Measurements from ENCODE around the gene TIFAB. TPM values are rescaled to one million over a fixed set of nuclear protein-coding genes. Genes with fewer than 3 reads are reported as not detected.

Gene TIFAB
- total and polyA plus RNA-seq, 4 experiments from 2014 or later: 0.19 TPM; not detected in 3

DNA sequence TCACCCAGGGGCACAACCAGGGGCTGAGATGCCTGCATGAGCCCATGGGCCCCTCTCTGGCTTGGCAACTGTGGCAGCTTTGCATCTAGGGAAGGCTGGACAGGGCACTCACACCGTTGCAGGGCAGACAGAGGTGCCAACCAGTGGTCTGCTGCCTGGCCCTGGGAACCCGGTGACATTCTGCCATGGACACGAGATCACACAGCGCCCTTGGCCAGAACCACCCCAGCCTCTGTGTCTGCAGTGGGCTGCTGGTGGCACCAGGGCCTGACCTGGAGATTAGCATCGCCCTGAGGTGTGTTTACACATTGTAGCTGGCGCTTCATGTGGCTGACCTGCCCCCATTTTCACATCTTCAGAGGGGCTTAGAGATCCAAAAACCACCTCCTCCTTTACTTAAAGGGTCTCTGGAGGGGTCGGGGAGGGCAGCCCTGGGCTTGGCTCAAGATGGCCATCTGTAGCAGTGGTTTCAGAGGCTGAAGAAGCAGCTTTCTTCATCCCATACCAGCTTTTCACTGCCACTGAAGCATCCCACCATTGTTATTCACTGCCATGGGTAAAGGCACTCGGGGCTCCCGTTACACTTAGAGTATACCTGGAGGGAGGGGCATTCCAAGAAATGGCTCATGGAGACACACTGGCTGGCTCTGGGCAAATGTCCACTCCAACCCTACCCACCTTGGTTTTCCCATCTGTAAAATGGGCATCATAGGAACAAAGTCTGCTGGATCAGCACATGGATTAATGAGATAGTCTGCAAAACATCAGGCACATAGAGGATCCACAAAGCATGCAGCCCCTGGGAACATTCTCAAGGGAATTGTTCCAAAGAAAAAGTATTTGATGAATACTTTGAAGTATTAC lies 16.5 kb downstream of the TIFAB start:
- CTCF ChIA-PET (ENCODE audit: partially characterized antibody): interaction anchor here (2.1 kb wide), 1 partner anchor 10 kb away, joined by 6 read pairs; no protein-coding TSS in a partner anchor
- H3K36me3 Mint-ChIP-seq: no peaks in the 10 kb centered on the region

GRCh38 chr5:135434591-135435466 lies 17.3 kb downstream of the TIFAB start:
- Mint-ChIP-seq H3K36me3 (no peaks in the 10 kb centered on the region), H3K27me3 (peaks cover 7 to 15% of the 10 kb centered on the region in 2 donors), H3K4me3 (no peak overlapping the region), H3K4me1 (no peaks in the 10 kb centered on the region), H3K27ac (no peak overlapping the region), H3K9me3 (no peaks in the 10 kb centered on the region)
- no peak overlapping the region for H3K4me3 ChIP-seq (ENCODE audit: low read length in 2 of 2)
- POLR2A ChIA-PET (ENCODE audit: partially characterized antibody): no interaction called here
- no peaks in the 10 kb centered on the region for H3K4me1 ChIP-seq (ENCODE audit: insufficient read depth, low read length)
- CTCF ChIA-PET (ENCODE audit: partially characterized antibody): interaction anchor here (1.3 to 2.1 kb wide), 2 partner anchors 9 to 132 kb away, joined by 3 to 6 read pairs; no protein-coding TSS in a partner anchor
- no peaks in the 10 kb centered on the region for H3K36me3 ChIP-seq (ENCODE audit: insufficient read depth, low read length)
- H3K9me3 ChIP-seq (ENCODE audit: control insufficient read depth in 1 of 2, low read length in 2 of 2): no peaks in the 10 kb centered on the region
- intact Hi-C loops (cut with micrococcal nuclease): no loop called here
- no peak for DNase-seq
- no peak overlapping the region for H3K27ac ChIP-seq (ENCODE audit: low read depth, low read length)
- no peaks in the 10 kb centered on the region for H3K27me3 ChIP-seq (ENCODE audit: insufficient read depth, low read length)

More for the DNA sequence above, 16.5 kb downstream of the TIFAB start:
- Histone ChIP-seq H3K27me3 (ENCODE audit: insufficient read depth, low read length) (no peaks in the 10 kb centered on the region), H3K4me3 (ENCODE audit: low read length in 2 of 2) (no peak overlapping the region), H3K36me3 (ENCODE audit: insufficient read depth, low read length) (no peaks in the 10 kb centered on the region), H3K9me3 (ENCODE audit: control insufficient read depth in 1 of 2, low read length in 2 of 2) (no peaks in the 10 kb centered on the region), H3K27ac (ENCODE audit: low read depth, low read length) (no peak overlapping the region), H3K4me1 (ENCODE audit: insufficient read depth, low read length) (no peaks in the 10 kb centered on the region)
- Mint-ChIP-seq H3K27me3 (peaks cover 4 to 12% of the 10 kb centered on the region in 2 donors), H3K27ac (no peak overlapping the region), H3K9me3 (no peaks in the 10 kb centered on the region), H3K4me3 (no peak overlapping the region), H3K4me1 (no peaks in the 10 kb centered on the region)
- POLR2A ChIA-PET (ENCODE audit: partially characterized antibody): no interaction called here
- intact Hi-C loops (cut with micrococcal nuclease): no loop called here
- DNase-seq: no peak

DNA sequence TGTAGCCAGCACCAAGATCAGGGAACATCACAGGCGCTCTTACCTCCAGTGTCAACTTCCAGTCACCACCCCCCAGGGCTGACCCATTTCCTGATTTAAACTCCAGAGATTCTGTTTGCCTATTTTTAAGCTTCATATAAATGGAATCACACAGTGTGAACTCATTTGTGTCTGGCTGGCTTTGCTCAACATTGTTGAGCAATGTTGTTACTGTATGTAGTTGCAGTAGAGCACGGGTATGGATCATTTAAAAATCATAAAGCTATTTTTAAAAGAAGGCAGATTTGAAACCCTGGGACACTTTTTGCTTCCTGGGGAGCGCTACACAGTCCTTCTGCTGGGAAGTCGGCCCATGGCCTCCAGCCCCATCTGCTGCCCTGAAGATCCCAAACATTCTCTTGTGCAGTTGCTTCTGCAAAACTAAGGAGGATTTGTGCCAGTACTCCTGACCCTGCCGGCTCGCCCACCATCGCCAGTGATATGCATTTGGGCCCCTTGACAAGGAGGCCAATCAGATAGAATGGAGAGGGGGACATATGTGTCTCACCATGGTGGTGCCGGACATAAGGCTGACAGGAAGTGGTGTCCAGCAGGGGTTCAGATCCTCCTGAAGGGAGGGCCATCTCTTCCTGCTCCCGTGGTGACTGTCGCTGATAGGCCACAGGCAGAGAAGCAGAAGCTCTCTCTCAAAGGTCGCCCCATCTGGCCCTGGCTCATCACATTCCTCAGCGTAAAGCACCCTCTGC lies 18.3 kb downstream of the TIFAB start:
- Mint-ChIP-seq H3K27me3 (peaks cover 7 to 16% of the 10 kb centered on the region in 2 donors), H3K9me3 (peaks cover 0 to 6% (median 3%) of the 10 kb centered on the region in 8 donors), H3K27ac (no peak overlapping the region), H3K4me3 (no peak overlapping the region), H3K36me3 (peaks cover 0 to 2% of the 10 kb centered on the region in 2 donors), H3K4me1 (no peaks in the 10 kb centered on the region)
- ChIA-PET CTCF (ENCODE audit: partially characterized antibody) (interaction anchor here (1.3 to 2.1 kb wide), 2 partner anchors 8 to 133 kb away, joined by 3 to 6 read pairs; no protein-coding TSS in a partner anchor), POLR2A (ENCODE audit: partially characterized antibody) (no interaction called here)
- H3K36me3 ChIP-seq (ENCODE audit: insufficient read depth, low read length): no peaks in the 10 kb centered on the region
- H3K27ac ChIP-seq (ENCODE audit: low read depth, low read length): no peak overlapping the region
- no peak for DNase-seq
- no peaks in the 10 kb centered on the region for H3K4me1 ChIP-seq (ENCODE audit: insufficient read depth, low read length)
- no peak overlapping the region for H3K4me3 ChIP-seq (ENCODE audit: low read length in 2 of 2)
- no peaks in the 10 kb centered on the region for H3K27me3 ChIP-seq (ENCODE audit: insufficient read depth, low read length)
- H3K9me3 ChIP-seq (ENCODE audit: control insufficient read depth in 1 of 2, low read length in 2 of 2): no peaks in the 10 kb centered on the region
- intact Hi-C loops (cut with micrococcal nuclease): no loop called here

DNA sequence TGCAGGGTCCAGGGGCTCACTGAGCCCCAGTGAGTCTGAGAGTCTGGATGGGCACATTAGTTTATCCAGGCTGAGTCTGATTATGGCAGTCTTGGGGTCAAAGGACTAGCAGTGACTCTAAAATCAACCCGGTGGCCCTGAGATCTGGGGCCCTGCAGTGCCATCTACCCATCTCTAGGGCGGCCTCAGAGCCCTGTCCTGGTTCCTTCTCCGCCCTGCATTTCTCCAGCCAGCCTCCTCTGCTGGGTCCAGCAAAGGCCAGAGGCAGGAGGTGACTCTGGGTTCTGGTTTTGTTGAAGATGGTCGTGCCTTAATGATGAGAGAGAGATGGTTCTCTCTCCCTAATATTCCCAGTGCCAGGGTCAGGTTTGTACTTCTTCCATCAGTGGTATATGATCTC lies 20.0 kb downstream of the TIFAB start:
- no peaks in the 10 kb centered on the region for H3K4me1 ChIP-seq (ENCODE audit: insufficient read depth, low read length)
- H3K4me3 ChIP-seq (ENCODE audit: low read length in 2 of 2): no peak overlapping the region
- ChIA-PET CTCF (ENCODE audit: partially characterized antibody) (no interaction called here), POLR2A (ENCODE audit: partially characterized antibody) (no interaction called here)
- Mint-ChIP-seq H3K27me3 (peaks cover 7 to 14% of the 10 kb centered on the region in 2 donors), H3K4me3 (no peak overlapping the region), H3K4me1 (no peaks in the 10 kb centered on the region), H3K9me3 (peaks cover 0 to 14% (median 7%) of the 10 kb centered on the region in 8 donors), H3K36me3 (peaks cover 0 to 4% of the 10 kb centered on the region in 2 donors), H3K27ac (peak overlapping the region in 1 of 7 donors; percentile 42)
- intact Hi-C loops (cut with micrococcal nuclease): no loop called here
- no peak for DNase-seq
- H3K36me3 ChIP-seq (ENCODE audit: insufficient read depth, low read length): no peaks in the 10 kb centered on the region
- peaks cover 3% of the 10 kb centered on the region for H3K27me3 ChIP-seq (ENCODE audit: insufficient read depth, low read length)
- no peak overlapping the region for H3K27ac ChIP-seq (ENCODE audit: low read depth, low read length)
- no peaks in the 10 kb centered on the region for H3K9me3 ChIP-seq (ENCODE audit: control insufficient read depth in 1 of 2, low read length in 2 of 2)

DNA sequence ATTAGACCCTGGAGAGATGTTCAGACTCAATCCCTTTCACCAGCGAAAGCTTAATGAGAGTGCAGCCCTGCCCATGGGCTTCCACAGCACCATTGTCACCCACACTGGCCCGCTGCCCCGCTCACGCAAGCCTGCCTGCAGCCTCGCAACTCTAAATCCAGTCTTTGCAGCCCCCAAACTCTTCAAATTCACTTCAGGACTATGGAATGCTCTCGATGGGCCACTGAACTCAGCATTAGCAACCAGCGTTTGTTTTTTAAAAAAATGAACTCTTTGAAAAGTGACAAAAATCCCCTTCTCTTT lies 22.1 kb downstream of the TIFAB start:
- ChIA-PET CTCF (ENCODE audit: partially characterized antibody) (no interaction called here), POLR2A (ENCODE audit: partially characterized antibody) (no interaction called here)
- Histone ChIP-seq H3K4me3 (ENCODE audit: low read length in 2 of 2) (no peak overlapping the region), H3K36me3 (ENCODE audit: insufficient read depth, low read length) (no peaks in the 10 kb centered on the region), H3K27ac (ENCODE audit: low read depth, low read length) (no peak overlapping the region), H3K9me3 (ENCODE audit: control insufficient read depth in 1 of 2, low read length in 2 of 2) (no peaks in the 10 kb centered on the region), H3K4me1 (ENCODE audit: insufficient read depth, low read length) (no peaks in the 10 kb centered on the region), H3K27me3 (ENCODE audit: insufficient read depth, low read length) (peaks cover 3% of the 10 kb centered on the region)
- H3K27me3 Mint-ChIP-seq: peaks cover 7 to 14% of the 10 kb centered on the region in 2 donors
- peaks cover 0 to 14% (median 7%) of the 10 kb centered on the region in 8 donors for H3K9me3 Mint-ChIP-seq
- no peak overlapping the region for H3K4me3 Mint-ChIP-seq
- H3K4me1 Mint-ChIP-seq: peaks cover 0 to 3% (median 0%) of the 10 kb centered on the region in 4 donors
- H3K27ac Mint-ChIP-seq: no peak overlapping the region
- DNase-seq: no peak
- H3K36me3 Mint-ChIP-seq: peaks cover 0 to 4% of the 10 kb centered on the region in 2 donors
- intact Hi-C loops (cut with micrococcal nuclease): no loop called here

GRCh38 chr5:135429301-135430134 lies 22.6 kb downstream of the TIFAB start:
- no peaks in the 10 kb centered on the region for H3K9me3 ChIP-seq (ENCODE audit: control insufficient read depth in 1 of 2, low read length in 2 of 2)
- ChIA-PET POLR2A (ENCODE audit: partially characterized antibody) (no interaction called here), CTCF (ENCODE audit: partially characterized antibody) (no interaction called here)
- Mint-ChIP-seq H3K4me3 (no peak overlapping the region), H3K36me3 (peaks cover 0 to 4% of the 10 kb centered on the region in 2 donors), H3K27me3 (peaks cover 11 to 14% of the 10 kb centered on the region in 2 donors), H3K27ac (no peak overlapping the region), H3K9me3 (peaks cover 0 to 14% (median 7%) of the 10 kb centered on the region in 8 donors), H3K4me1 (peaks cover 0 to 3% (median 0%) of the 10 kb centered on the region in 4 donors)
- DNase-seq: no peak
- no peak overlapping the region for H3K4me3 ChIP-seq (ENCODE audit: low read length in 2 of 2)
- no peak overlapping the region for H3K27ac ChIP-seq (ENCODE audit: low read depth, low read length)
- intact Hi-C loops (cut with micrococcal nuclease): no loop called here
- H3K36me3 ChIP-seq (ENCODE audit: insufficient read depth, low read length): no peaks in the 10 kb centered on the region
- H3K27me3 ChIP-seq (ENCODE audit: insufficient read depth, low read length): peaks cover 3% of the 10 kb centered on the region
- H3K4me1 ChIP-seq (ENCODE audit: insufficient read depth, low read length): no peaks in the 10 kb centered on the region

Measured in CD4-positive, alpha-beta memory T cell (primary cell).